CD4-positive, alpha-beta T cell (primary cell): ENCODE measurements around the gene PRR16. TPM values are rescaled to one million over a fixed set of nuclear protein-coding genes. Genes with fewer than 3 reads are reported as not detected.
"Not testable (repeated sequence)": the region's sequence is repeated elsewhere in the genome, so short reads cannot be mapped to it uniquely, and the experiment has no call there.

ENCODE experiments used
- ATAC-seq: fragments of 200-7000 bp; cut with Tn5 transposase; one replicate; pipeline ENCODE4 v1.10.0; 2022; ENCODE audit warnings: mild to moderate bottlenecking; ENCODE audit not compliant: poor library complexity
- CTCF ChIA-PET: fragments of 350-600 bp; sonication (Branson Sonifier 250); formaldehyde crosslinking; loops from one replicate; lab custom pipeline; 2021; ENCODE audit warnings: antibody characterized with exemption, inconsistent platforms; lab: Charles Lee
- POLR2A ChIA-PET: fragments of 350-600 bp; sonication (Branson Sonifier 250); formaldehyde crosslinking; loops from one replicate; lab custom pipeline; 2021; ENCODE audit warnings: antibody characterized with exemption, inconsistent platforms; lab: Charles Lee
- DNase-seq, 14 experiments: peaks; one replicate each; pipeline ENCODE4 v3.0.0-alpha.2; 2013 to 2020; ENCODE audit warnings: mixed read lengths in 2 of 14
- H3K27ac ChIP-seq, 2 donors: one replicate each; pipeline versions ENCODE4 v1.5.1 to v1.7.0; 2013; ENCODE audit warnings: low read length in 2 of 2, low read depth in 1 of 2, mild to moderate bottlenecking in 1 of 2
- H3K27me3 ChIP-seq, 2 experiments: 1 replicate in 1 of 2; 2 replicates in 1 of 2; pipeline versions ENCODE4 v1.6.1 to v1.7.0; 2013; ENCODE audit warnings: low read length in 2 of 2, control low read depth in 1 of 2, mild to moderate bottlenecking in 1 of 2, moderate library complexity in 1 of 2; ENCODE audit not compliant: insufficient read depth in 2 of 2, control insufficient read depth in 1 of 2
- H3K36me3 ChIP-seq: one replicate; pipeline ENCODE4 v1.6.1; 2013; ENCODE audit warnings: low read length, control low read depth; ENCODE audit not compliant: insufficient read depth
- H3K4me1 ChIP-seq: one replicate; pipeline ENCODE4 v1.6.1; 2013; ENCODE audit warnings: low read length, control low read depth; ENCODE audit not compliant: insufficient read depth
- H3K4me3 ChIP-seq: one replicate; pipeline ENCODE4 v1.5.1; 2013; ENCODE audit warnings: mild to moderate bottlenecking, low read length, moderate library complexity
- H3K9me3 ChIP-seq, 2 experiments: 1 replicate in 1 of 2; 2 replicates in 1 of 2; pipeline versions ENCODE4 v1.6.1 to v1.7.0; 2013; ENCODE audit warnings: low read length in 2 of 2, mild to moderate bottlenecking in 2 of 2, control low read depth in 1 of 2, moderate library complexity in 1 of 2; ENCODE audit not compliant: control insufficient read depth in 1 of 2, insufficient read depth in 1 of 2
- H3K27ac Mint-ChIP-seq: one replicate; pipeline ENCODE4 v1.8.0; 2020; ENCODE audit warnings: mixed read lengths
- H3K27me3 Mint-ChIP-seq: one replicate; pipeline ENCODE4 v1.8.0; 2021; ENCODE audit warnings: mixed read lengths
- H3K36me3 Mint-ChIP-seq: one replicate; pipeline ENCODE4 v1.8.0; 2021; ENCODE audit warnings: low read depth, mixed read lengths
- H3K4me1 Mint-ChIP-seq: one replicate; pipeline ENCODE4 v1.8.0; 2021; ENCODE audit warnings: low read depth, mixed read lengths
- H3K4me3 Mint-ChIP-seq: one replicate; pipeline ENCODE4 v1.8.0; 2020; ENCODE audit warnings: mild to moderate bottlenecking, mixed read lengths
- H3K9me3 Mint-ChIP-seq: one replicate; pipeline ENCODE4 v1.8.0; 2020; ENCODE audit warnings: mixed read lengths
- intact Hi-C, 2 experiments: fragments of 100-400 bp; cut with DNase I in 1 of 2; cut with micrococcal nuclease in 1 of 2; formaldehyde crosslinking; loops; one replicate each; pipeline versions ENCODE4 v1.15.1 to v1.9.0; 2023 to 2025; cut with DNase I, micrococcal nuclease
- total RNA-seq, 174 experiments: library from RNA in 2 of 174; stranded (reverse) in 2 of 174; gene quantifications; one replicate each; pipeline ENCODE4 v1.2.3 and lab custom pipeline; 2021 to 2026
- TF ChIP-seq, protein P1 (sequence below): fragments of 200-600 bp; IDR thresholded peaks from one replicate; pipeline ENCODE4 v1.8.0; 2022; ENCODE audit warnings: antibody characterized with exemption, mild to moderate bottlenecking

The PRR16 gene
- total RNA-seq, 2 experiments from 2014 or later: not detected

DNA sequence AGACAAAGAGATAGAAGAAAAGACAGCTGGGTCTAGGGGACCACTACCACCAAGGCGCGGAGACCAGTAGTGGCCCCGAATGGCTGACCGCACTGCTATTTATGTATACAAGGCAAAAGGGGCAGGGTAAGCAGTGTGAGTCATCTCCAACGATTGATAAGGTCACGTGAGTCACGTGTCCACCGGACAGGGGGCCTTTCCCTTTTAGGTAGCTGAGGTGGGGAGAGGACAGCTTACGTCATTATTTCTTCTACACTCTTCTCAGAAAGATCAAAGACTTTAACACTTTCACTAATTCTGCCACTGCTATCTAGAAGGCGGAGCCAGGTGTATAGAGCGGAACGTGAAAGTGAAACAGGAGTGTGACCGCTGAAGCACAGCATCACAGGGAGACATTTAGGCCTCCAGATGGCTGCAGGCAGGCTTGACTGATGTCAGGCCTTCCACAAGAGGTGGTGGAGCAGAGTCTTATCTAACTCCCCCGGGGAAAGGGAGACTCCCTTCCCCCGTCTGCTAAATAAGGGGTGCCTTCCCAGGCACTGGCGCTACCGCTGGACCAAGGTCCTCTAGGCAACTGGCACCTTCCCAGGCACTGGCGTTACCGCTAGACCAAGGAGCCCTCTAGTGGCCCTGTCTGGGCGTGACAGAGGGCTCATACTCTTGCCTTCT lies 6.1 kb upstream of the PRR16 start:
- no peaks in the 10 kb centered on the region for H3K9me3 ChIP-seq

DNA sequence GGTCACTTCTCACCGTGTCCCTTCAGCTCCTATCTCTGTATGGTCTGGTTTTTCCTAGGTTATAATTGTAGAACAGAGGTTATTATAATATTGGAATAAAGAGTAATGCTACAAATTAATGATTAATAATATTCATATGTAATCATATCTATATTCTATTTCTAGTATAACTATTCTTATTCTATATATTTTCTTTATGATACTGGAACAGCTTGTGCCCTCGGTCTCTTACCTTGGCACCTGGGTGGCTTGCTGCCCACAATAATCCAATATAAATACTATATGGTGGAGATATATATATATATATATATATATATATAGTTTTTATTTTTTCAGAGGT lies 5.6 kb upstream of the PRR16 start:
- H3K36me3 ChIP-seq, ATAC-seq, H3K27ac Mint-ChIP-seq, H3K27ac ChIP-seq, DNase-seq, H3K4me1 ChIP-seq, CTCF ChIA-PET, POLR2A ChIA-PET, H3K4me1 Mint-ChIP-seq, H3K27me3 ChIP-seq, H3K9me3 Mint-ChIP-seq, H3K36me3 Mint-ChIP-seq, H3K9me3 ChIP-seq: not testable (repeated sequence)
- H3K4me3 ChIP-seq: peak overlapping the region; percentile 51
- intact Hi-C loops: loop anchor here in 1 of 2 experiments (2.0 kb wide), 1 partner anchor 1470 kb away; the partner anchor contains the start of gene DTWD2
- Mint-ChIP-seq H3K4me3 (peak overlapping the region; percentile 66), H3K27me3 (peaks cover 20% of the 10 kb centered on the region)

More for the DNA sequence above, 6.1 kb upstream of the PRR16 start:
- DNase-seq: peak in 10 of 14 experiments; percentile 1 to 64 (median 12)
- ATAC-seq: no peak
- TF ChIP-seq, protein P1, sequence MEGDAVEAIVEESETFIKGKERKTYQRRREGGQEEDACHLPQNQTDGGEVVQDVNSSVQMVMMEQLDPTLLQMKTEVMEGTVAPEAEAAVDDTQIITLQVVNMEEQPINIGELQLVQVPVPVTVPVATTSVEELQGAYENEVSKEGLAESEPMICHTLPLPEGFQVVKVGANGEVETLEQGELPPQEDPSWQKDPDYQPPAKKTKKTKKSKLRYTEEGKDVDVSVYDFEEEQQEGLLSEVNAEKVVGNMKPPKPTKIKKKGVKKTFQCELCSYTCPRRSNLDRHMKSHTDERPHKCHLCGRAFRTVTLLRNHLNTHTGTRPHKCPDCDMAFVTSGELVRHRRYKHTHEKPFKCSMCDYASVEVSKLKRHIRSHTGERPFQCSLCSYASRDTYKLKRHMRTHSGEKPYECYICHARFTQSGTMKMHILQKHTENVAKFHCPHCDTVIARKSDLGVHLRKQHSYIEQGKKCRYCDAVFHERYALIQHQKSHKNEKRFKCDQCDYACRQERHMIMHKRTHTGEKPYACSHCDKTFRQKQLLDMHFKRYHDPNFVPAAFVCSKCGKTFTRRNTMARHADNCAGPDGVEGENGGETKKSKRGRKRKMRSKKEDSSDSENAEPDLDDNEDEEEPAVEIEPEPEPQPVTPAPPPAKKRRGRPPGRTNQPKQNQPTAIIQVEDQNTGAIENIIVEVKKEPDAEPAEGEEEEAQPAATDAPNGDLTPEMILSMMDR: peak; percentile 32
- Mint-ChIP-seq H3K9me3 (no peaks in the 10 kb centered on the region), H3K4me1 (peaks cover under 1% of the 10 kb centered on the region), H3K36me3 (no peaks in the 10 kb centered on the region), H3K27me3 (peaks cover 15% of the 10 kb centered on the region), H3K4me3 (peak overlapping the region; percentile 66), H3K27ac (no peak overlapping the region)
- Histone ChIP-seq H3K27me3 (no peaks in the 10 kb centered on the region), H3K27ac (no peak overlapping the region), H3K36me3 (no peaks in the 10 kb centered on the region), H3K4me3 (peak overlapping the region; percentile 51), H3K4me1 (no peaks in the 10 kb centered on the region)
- intact Hi-C loops: loop anchor here in 1 of 2 experiments (2.0 kb wide), 1 partner anchor 1469 kb away; the partner anchor contains the start of gene DTWD2
- CTCF ChIA-PET: no interaction called here
- POLR2A ChIA-PET: no interaction called here

DNA sequence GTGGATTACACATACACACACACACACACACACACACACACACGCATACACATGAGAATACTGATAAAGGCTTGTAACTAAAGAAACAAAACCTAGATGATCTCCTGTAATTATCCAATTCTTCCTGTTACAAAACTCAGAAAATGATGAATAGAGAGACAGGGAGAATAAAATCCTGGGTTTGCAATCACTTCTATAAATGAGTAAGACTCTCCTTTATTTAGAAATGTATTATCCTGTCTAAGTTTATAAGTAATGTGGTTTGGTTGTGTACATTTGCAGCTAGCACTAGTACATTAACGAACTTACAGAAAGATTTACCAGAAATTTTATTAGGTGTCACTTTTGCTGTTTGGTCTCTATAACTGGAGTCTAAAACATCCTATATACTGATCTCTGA lies 2.8 kb upstream of the PRR16 start:
- H3K36me3 Mint-ChIP-seq: no peaks in the 10 kb centered on the region
- TF ChIP-seq, protein P1: no peak
- peaks cover 17% of the 10 kb centered on the region for H3K4me1 Mint-ChIP-seq
- DNase-seq (no peak), ATAC-seq (no peak)
- no peaks in the 10 kb centered on the region for H3K9me3 Mint-ChIP-seq
- ChIA-PET CTCF (no interaction called here), POLR2A (no interaction called here)
- no peak overlapping the region for H3K27ac ChIP-seq
- intact Hi-C loops: no loop called here
- H3K4me1 ChIP-seq: peaks cover 7% of the 10 kb centered on the region
- H3K27me3 ChIP-seq: peaks cover 18 to 20% of the 10 kb centered on the region in 2 experiments
- no peak overlapping the region for H3K4me3 ChIP-seq
- H3K9me3 ChIP-seq: peaks cover 0 to 15% of the 10 kb centered on the region in 2 experiments
- H3K27me3 Mint-ChIP-seq: peaks cover 42% of the 10 kb centered on the region
- H3K4me3 Mint-ChIP-seq: no peak overlapping the region
- H3K27ac Mint-ChIP-seq: no peak overlapping the region
- no peaks in the 10 kb centered on the region for H3K36me3 ChIP-seq
